Measurements from ENCODE around the gene NTRK1. TPM values are rescaled to one million over a fixed set of nuclear protein-coding genes. Genes with fewer than 3 reads are reported as not detected.

Gene NTRK1
- total and polyA plus RNA-seq, 2 of the 4 experiments (the other 2 are of a cell fraction): not detected

DNA sequence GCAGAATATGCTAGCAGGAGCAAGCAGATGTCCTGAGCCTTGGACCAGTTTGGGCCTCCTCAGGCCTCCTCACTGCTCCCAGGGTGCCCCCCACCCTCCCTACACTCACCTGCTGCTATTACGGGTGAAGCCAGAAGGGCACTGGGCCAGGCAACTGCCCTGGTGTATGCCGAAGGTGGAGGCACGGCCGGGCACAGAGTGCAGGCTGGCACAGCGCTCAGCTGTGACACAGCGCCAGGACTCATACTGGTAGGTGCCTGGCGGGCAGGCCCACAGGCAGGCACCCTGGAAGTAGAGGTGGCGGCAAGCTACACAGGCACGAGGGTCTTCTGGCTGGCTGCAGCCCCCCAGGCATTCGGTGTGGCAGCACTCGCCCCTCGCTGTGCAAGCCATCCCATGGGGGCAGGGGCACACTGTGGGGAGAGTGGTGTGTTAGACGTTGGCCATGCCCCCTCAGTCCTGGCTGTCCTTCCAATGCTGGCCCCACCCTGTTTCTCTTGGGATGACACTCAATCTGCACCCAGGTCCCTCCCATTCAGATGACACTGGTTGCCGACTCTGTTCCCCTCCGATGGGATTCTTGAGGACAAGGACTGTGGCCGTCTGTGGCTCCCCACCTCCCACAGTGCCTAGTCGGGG lies 8.8 kb upstream of the NTRK1 start:
- H4K91ac ChIP-seq (ENCODE audit: insufficient read depth, low read depth, low read length): no peak overlapping the region

More for the DNA sequence above, 8.8 kb upstream of the NTRK1 start:
- H3K4me3 ChIP-seq (ENCODE audit: insufficient read depth, low read depth, low read length): no peak overlapping the region
- in situ Hi-C loops (cut with MboI; ENCODE audit: low sequenced_read_pairs): no loop called here
- BruUV-seq (replicated peaks): no TSS peak
- ChIA-PET CTCF (no interaction called here), POLR2A (ENCODE audit: unreplicated experiment) (no interaction called here)
- no peaks in the 10 kb centered on the region; the same call in 1 of the 2 replicates for H3K9me3 ChIP-seq (ENCODE audit: control insufficient read depth, insufficient read depth, low read length)
- H3K56ac ChIP-seq (ENCODE audit: extremely low read depth, insufficient read depth, low read length): no peak overlapping the region
- no peak overlapping the region for H2AK5ac ChIP-seq (ENCODE audit: low read depth, low read length)
- H3K27me3 ChIP-seq (ENCODE audit: control insufficient read depth, insufficient read depth, low read length): peaks cover 76% of the 10 kb centered on the region
- H3K9ac ChIP-seq (ENCODE audit: low read depth, low read length): no peak overlapping the region
- H2BK5ac ChIP-seq (ENCODE audit: low read depth, low read length, poor library complexity, severe bottlenecking): no peak overlapping the region
- no peak overlapping the region for H2BK20ac ChIP-seq (ENCODE audit: low read depth, low read length)
- peaks cover 3% of the 10 kb centered on the region; the same call in 1 of the 2 replicates for H3K4me1 ChIP-seq (ENCODE audit: control insufficient read depth, insufficient read depth, low read length)
- TF ChIP-seq MAZ (IDR thresholded peaks at IDR 0.05; ENCODE audit: borderline replicate concordance, low read depth, low read length) (no peak), FOS (IDR thresholded peaks at IDR 0.05; ENCODE audit: low read depth, low read length) (no peak), RCOR1 (IDR thresholded peaks at IDR 0.05; ENCODE audit: insufficient replicate concordance, low read length) (no peak), BHLHE40 (IDR thresholded peaks at IDR 0.05; ENCODE audit: low read depth, low read length) (no peak), MXI1 (IDR thresholded peaks at IDR 0.05; ENCODE audit: borderline replicate concordance, low read depth, low read length) (no peak), CEBPB (IDR thresholded peaks at IDR 0.05; ENCODE audit: low read depth, low read length) (no peak), POLR2A (IDR thresholded peaks at IDR 0.05; ENCODE audit: low read depth, low read length) (no peak), NFE2L2 (IDR thresholded peaks at IDR 0.05; ENCODE audit: low read depth, low read length) (no peak), CHD1 (IDR thresholded peaks at IDR 0.05; ENCODE audit: low read depth, low read length) (no peak), SMC3 (IDR thresholded peaks at IDR 0.05; ENCODE audit: low read depth, low read length) (no peak), RAD21 (IDR thresholded peaks at IDR 0.05; ENCODE audit: low read length) (no peak), RFX5 (IDR thresholded peaks at IDR 0.05; ENCODE audit: low read depth, low read length) (no peak)
- TF ChIP-seq, protein P1, sequence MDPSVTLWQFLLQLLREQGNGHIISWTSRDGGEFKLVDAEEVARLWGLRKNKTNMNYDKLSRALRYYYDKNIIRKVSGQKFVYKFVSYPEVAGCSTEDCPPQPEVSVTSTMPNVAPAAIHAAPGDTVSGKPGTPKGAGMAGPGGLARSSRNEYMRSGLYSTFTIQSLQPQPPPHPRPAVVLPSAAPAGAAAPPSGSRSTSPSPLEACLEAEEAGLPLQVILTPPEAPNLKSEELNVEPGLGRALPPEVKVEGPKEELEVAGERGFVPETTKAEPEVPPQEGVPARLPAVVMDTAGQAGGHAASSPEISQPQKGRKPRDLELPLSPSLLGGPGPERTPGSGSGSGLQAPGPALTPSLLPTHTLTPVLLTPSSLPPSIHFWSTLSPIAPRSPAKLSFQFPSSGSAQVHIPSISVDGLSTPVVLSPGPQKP (IDR thresholded peaks at IDR 0.05; ENCODE audit: borderline replicate concordance, low read depth, low read length): no peak
- TF ChIP-seq, protein P2, sequence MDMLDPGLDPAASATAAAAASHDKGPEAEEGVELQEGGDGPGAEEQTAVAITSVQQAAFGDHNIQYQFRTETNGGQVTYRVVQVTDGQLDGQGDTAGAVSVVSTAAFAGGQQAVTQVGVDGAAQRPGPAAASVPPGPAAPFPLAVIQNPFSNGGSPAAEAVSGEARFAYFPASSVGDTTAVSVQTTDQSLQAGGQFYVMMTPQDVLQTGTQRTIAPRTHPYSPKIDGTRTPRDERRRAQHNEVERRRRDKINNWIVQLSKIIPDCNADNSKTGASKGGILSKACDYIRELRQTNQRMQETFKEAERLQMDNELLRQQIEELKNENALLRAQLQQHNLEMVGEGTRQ (IDR thresholded peaks at IDR 0.05; ENCODE audit: low read depth, low read length): no peak
- H2AK9ac ChIP-seq (replicated peaks; ENCODE audit: low read depth, low read length, poor library complexity): peak overlapping the region; percentile 16
- DNase-seq (no peak), ATAC-seq (ENCODE audit: low read depth) (no peak; the same call in 1 of the 2 replicates)
- H3K23ac ChIP-seq (ENCODE audit: low read depth, low read length): no peak overlapping the region
- no peak overlapping the region for H3K18ac ChIP-seq (ENCODE audit: low read depth, low read length)
- intact Hi-C loops (cut with micrococcal nuclease): no loop called here
- no peaks in the 10 kb centered on the region for H3K79me1 ChIP-seq (ENCODE audit: low read depth in 1 of 2, low read length in 2 of 2)
- H2BK120ac ChIP-seq (ENCODE audit: low read depth, low read length): no peak overlapping the region
- no peak overlapping the region for H3K4ac ChIP-seq (ENCODE audit: low read depth, low read length)
- H3K4me2 ChIP-seq (ENCODE audit: low read depth, low read length): no peak overlapping the region
- peak overlapping the region; percentile 51 for H2AFZ ChIP-seq (replicated peaks; ENCODE audit: low read length, poor library complexity)
- no peak overlapping the region for H3K27ac ChIP-seq (ENCODE audit: insufficient read depth, low read length)
- H4K8ac ChIP-seq (ENCODE audit: low read depth in 2 of 2, low read length in 2 of 2): no peak overlapping the region
- 70% methylated on average over 4 of the region's 17 CpGs; no CpG with 5 or more reads in 1 of the 2 experiments for WGBS, 2 experiments (ENCODE audit: extremely low coverage in 2 of 2, insufficient read length in 1 of 2)
- H4K5ac ChIP-seq (ENCODE audit: low read depth, low read length): no peak overlapping the region
- H3K36me3 ChIP-seq (ENCODE audit: control insufficient read depth, insufficient read depth, low read length): no peaks in the 10 kb centered on the region
- H2BK15ac ChIP-seq (ENCODE audit: low read depth, low read length): no peak overlapping the region
- no peak overlapping the region for H3K14ac ChIP-seq (replicated peaks; ENCODE audit: low read depth, low read length)
- peaks cover 4% of the 10 kb centered on the region; the same call in 1 of the 2 replicates for H4K20me1 ChIP-seq (ENCODE audit: insufficient read depth, low read length)
- dilution Hi-C loops (cut with HindIII; ENCODE audit: low sequenced_read_pairs, unreplicated experiment): no loop called here
- no peaks in the 10 kb centered on the region for H3K9me1 ChIP-seq (ENCODE audit: insufficient read depth, low read length)
